Measurements from ENCODE around the gene FAM168A.
"Not testable (repeated sequence)": the region's sequence is repeated elsewhere in the genome, so short reads cannot be mapped to it uniquely, and the experiment has no call there.

The FAM168A gene

GRCh38 chr11:73470036-73470612, 127.8 kb downstream of the FAM168A start:
- not testable (repeated sequence) for DNase-seq (ENCODE audit: low read depth in 4 of 4, low spot score in 1 of 4)

GRCh38 chr11:73469401-73469800, 128.5 kb downstream of the FAM168A start:
- DNase-seq (ENCODE audit: low read depth in 4 of 4, low spot score in 1 of 4), result no peak

GRCh38 chr11:73468590-73469161, 129.2 kb downstream of the FAM168A start:
- DNase-seq (ENCODE audit: low read depth in 4 of 4, low spot score in 1 of 4), result no peak

GRCh38 chr11:73467505-73467904, 130.4 kb downstream of the FAM168A start:
- DNase-seq (ENCODE audit: low read depth in 4 of 4, low spot score in 1 of 4), result no peak

DNA sequence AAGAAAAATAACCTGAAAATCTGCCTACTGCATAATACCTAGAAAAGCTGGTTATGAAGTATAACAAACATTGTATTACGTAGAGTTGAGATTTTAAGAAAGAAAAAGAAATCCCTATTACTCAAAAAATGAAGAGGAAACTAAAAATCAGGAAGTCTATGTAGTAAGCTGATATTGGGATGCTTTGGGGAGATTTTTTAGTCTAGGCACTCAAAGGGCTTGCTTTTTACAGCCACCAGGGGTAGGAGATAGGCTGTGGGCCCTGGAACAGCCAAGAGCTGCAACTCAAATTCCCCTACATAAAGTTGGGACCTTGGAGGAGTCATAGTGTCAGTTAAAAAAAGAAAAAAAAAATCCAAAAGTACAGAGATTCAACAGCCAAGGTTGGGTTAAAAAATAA, 131.3 kb downstream of the FAM168A start:
- no peak for DNase-seq (ENCODE audit: low read depth in 4 of 4, low spot score in 1 of 4)

DNA sequence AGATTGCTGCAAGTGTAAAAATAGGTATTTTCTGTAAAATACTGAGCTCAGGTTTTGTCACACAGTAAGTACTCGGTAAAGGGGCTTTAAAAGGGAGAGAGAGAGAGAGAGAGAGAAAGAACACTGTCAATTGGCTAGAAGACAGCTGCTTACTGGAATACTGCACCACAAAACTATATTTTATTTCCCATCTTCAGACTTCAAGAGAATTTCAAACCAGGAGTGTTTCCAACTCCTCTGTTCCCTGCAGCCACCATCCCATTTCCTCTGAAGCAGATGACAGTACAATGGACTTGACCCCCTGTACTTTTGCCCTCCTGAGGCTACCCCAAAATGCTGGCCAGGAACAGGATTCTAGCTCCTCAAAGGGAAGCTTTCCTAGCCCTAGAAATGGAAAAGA, 132.0 kb downstream of the FAM168A start:
- DNase-seq (ENCODE audit: low read depth in 4 of 4, low spot score in 1 of 4), result no peak

- DNase-seq (ENCODE audit: low read depth in 4 of 4, low spot score in 1 of 4), result no peak
Measured at GRCh38 chr11:73465023-73465675, 132.8 kb downstream of the FAM168A start.

- DNase-seq (ENCODE audit: low read depth in 4 of 4, low spot score in 1 of 4), result no peak
Measured at GRCh38 chr11:73464347-73464746, 133.6 kb downstream of the FAM168A start.

DNA sequence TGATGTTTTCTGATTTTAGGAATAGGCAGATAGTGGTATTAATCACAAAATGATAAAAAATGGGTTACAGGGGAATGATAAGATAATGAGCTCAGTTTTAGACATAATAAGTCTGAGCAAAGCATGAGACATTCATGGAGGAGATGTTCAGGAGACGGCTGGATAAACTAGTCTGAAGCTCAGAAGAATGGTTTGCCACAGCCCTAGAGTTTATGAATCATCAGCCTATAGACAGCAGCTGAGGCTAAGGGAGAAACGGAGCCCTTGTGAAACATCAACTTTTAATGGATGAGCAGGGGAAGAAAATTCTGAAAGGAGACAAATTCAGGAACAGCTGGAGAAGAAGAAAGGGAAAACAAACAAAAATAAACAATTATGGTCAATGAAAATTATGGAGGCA, 134.6 kb downstream of the FAM168A start:
- no peak for DNase-seq (ENCODE audit: low read depth in 4 of 4, low spot score in 1 of 4)

DNA sequence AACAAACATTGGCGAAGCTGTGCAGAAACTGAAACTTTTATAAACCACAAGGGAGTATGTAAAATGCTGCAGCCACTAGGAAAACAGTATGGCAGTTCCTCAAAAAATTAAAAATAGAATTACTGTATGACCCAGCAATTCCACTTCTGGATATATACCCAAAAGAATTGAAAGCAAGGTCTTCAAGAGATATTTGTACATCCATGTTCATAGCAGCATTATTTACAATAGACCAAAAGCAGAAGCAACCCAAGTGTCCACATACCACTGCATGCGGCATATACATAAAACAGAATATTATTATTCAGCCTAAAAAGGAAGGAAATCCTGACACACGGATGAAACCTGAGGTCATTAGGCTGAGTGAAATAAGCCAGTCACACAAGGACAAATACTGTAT, 135.9 kb downstream of the FAM168A start:
- no peak for DNase-seq (ENCODE audit: low read depth in 4 of 4, low spot score in 1 of 4)

- no peak for DNase-seq (ENCODE audit: low read depth in 4 of 4, low spot score in 1 of 4)
Measured at GRCh38 chr11:73461335-73461840, 136.5 kb downstream of the FAM168A start.

DNA sequence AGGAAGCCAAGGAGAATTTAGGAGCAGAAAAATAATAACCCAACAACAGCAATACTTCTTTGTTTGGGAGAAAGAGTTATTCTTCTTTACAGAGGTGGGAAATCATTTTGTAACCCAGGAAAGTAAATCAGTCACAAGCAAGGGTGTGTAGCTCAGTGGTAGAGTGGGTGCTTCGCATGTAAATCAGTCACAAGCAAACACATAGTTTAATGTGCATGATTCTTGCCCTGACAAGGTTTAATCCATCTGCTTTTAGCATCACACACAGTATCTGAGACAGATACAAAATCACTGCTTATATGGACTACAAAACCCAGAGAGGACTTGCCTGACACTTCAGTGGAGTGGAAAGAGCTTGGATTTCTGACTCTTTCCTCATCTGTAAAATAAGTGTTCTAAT, 139.7 kb downstream of the FAM168A start:
- no peak for DNase-seq (ENCODE audit: low read depth in 4 of 4, low spot score in 1 of 4)

DNA sequence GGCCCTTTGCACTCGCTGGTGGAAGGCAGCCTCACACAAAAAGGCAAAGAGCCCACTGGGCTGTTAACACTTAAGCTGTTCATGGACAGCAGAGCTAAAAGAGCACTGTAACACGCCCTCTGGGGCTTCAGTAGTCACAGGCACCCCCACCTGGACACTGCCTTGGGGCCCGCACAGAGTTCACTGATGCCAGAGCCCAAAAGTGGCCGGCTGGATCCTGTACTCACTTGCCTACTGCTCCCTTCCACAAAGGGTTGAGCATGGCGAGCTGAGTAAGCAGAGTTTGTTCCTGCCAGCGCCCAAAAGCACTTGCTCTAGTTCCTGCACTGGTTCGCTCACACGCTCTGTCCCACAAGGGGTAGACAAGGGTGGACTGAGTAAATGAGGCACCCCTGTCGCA, 142.9 kb downstream of the FAM168A start:
- DNase-seq (ENCODE audit: low read depth in 4 of 4, low spot score in 1 of 4), result no peak

DNA sequence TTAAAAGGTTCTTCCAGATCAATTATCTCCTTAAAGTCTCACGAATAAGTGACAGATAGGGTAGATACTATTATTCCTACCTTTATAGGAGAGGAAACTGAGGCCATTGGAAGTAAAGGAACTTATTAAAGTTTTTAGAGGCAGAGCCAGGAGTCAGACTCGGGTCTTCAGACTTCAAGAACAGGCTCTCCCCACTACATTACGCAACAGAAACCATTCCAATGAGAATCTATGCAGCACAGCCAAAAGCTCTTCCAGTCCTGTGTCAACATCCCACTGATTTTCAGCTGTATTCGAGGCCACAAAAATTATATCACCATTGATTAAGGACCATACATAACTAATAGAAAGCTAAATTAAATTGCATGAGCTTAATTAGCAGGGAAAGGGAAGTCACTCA, 144.3 kb downstream of the FAM168A start:
- no peak for DNase-seq (ENCODE audit: low read depth in 4 of 4, low spot score in 1 of 4)

GRCh38 chr11:73452726-73453125, 145.2 kb downstream of the FAM168A start:
- DNase-seq (ENCODE audit: low read depth in 4 of 4, low spot score in 1 of 4), result no peak

DNA sequence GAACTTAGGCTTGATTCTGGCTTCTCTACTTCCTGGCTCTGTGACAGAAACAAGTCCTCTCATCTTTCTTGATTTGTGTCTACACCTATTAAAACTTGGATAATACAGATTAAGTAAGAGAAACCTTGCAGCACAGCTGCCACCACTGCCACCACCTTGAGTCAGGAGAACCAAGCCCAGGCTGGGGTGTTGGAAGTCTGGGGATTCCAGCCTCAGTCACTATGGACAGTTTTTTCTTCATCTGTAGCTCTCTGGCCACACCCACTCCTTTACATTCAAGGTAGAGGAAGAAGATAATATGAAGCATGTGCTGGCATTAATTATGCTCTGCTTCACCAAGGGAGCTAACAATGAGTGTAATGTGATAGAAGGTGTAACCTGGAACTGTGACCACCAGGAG, 146.0 kb downstream of the FAM168A start:
- no peak for DNase-seq (ENCODE audit: low read depth in 4 of 4, low spot score in 1 of 4)

GRCh38 chr11:73446766-73447165, 151.1 kb downstream of the FAM168A start:
- DNase-seq (ENCODE audit: low read depth in 4 of 4, low spot score in 1 of 4), result no peak

DNA sequence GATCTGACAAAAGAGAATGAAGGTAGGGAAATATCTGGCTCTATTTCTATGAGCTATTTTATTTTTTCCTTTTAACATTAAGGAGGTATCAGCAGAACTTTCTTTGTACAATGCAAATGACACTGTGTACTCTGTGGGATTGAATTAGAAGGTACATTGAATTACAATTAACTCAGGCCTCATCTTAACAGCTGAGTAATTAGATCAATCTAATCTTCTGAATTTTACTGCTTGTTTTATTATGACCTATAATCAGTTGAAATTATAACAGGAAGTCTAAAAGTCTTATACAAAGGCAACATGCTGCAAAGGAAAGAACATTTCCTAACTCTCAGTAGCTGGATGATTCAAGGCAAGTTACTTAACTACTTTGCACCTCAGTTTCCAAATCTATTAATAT, 151.9 kb downstream of the FAM168A start:
- no peak for DNase-seq (ENCODE audit: low read depth in 4 of 4, low spot score in 1 of 4)

- DNase-seq (ENCODE audit: low read depth in 4 of 4, low spot score in 1 of 4), result no peak
Measured at GRCh38 chr11:73439002-73439843, 158.7 kb downstream of the FAM168A start.

- not testable (repeated sequence) for DNase-seq (ENCODE audit: low read depth in 4 of 4, low spot score in 1 of 4)
Measured at GRCh38 chr11:73436859-73437258, 161.1 kb downstream of the FAM168A start.

DNA sequence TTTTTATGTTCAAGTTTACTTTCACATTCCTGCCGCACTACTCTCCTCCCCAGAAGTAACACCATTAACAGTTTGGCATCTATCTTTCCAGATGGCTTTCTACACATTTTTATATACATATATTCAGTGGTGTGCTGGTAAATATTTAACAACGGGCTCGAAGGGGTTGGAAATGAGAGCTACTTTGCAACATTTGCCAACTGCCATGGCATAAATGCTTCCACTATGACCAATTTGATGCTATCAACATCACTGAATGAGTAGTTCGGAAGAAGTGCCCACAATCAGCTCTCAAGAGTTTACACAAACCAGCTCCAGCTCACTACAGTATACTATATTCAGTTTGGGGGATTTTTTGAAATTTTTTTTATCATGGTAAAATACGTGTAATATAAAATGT, 166.5 kb downstream of the FAM168A start:
- no peak for DNase-seq (ENCODE audit: low read depth in 4 of 4, low spot score in 1 of 4)

DNA sequence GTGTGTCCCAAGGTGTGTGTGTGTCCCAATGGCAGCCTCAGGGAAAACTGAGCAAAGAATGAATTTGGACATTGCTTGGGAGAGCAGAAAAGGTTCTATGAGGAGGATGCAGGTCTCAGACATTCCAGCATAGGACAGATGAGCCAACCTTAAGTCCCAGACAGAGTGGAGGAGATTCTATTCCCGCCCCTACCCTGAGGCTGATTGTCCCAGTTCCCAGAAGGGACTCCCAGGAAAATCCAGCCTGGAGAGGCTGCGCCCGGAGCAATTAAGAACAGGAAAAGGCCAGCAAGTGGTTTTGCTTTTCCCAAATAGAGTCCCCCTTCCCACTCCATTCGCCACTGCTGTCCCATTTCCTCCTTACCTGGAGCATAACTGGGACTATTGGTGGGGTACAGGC, 167.6 kb downstream of the FAM168A start:
- DNase-seq (ENCODE audit: low read depth in 4 of 4, low spot score in 1 of 4), result no peak

Measured in stimulated activated CD4-positive, alpha-beta T cell treated with anti-CD3 and anti-CD28 coated beads, Interleukin-1b, Interleukin-23, amount 100 ng/mL, for 24 hours (primary cell).